Muscle of arm (tissue), 14 donors: ENCODE data around the gene PPM1K. TPM values are rescaled to one million over a fixed set of nuclear protein-coding genes. Genes with fewer than 3 reads are reported as not detected.
"Not testable (repeated sequence)": the region's sequence is repeated elsewhere in the genome, so short reads cannot be mapped to it uniquely, and the experiment has no call there.

Experiments used
- DNase-seq: peaks from one replicate; pipeline ENCODE4 v3.0.0-alpha.2; 2013
- long read RNA-seq, 11 donors: transcript quantifications; one replicate each; lab custom pipeline, GENCODE V29; 2026
- polyA plus RNA-seq, 12 donors: library from polyadenylated mRNA; unstranded; fragments of 120-200 nt; gene quantifications; one replicate each; pipeline ENCODE4 v1.2.1, GENCODE V29; 2013; ENCODE audit not compliant: insufficient read length in 12 of 12

PPM1K gene
- polyA plus RNA-seq, result 10 to 100 TPM; 13.1 to 64.0 (median 19.1) TPM
- long read RNA-seq, donor 1, full-length matches to known transcripts, result 2 of 2 reads
- long read RNA-seq, donor 1, partial matches to known transcripts, result 0 of 2 reads
- long read RNA-seq, donor 1, other reads (novel, unspliced or antisense), result 0 of 2 reads
- long read RNA-seq, donor 2, full-length matches to known transcripts, result 1 of 1 reads
- long read RNA-seq, donor 2, partial matches to known transcripts, result 0 of 1 reads
- long read RNA-seq, donor 2, other reads (novel, unspliced or antisense), result 0 of 1 reads
- long read RNA-seq, donor 3, full-length matches to known transcripts, result 2 of 2 reads
- long read RNA-seq, donor 3, partial matches to known transcripts, result 0 of 2 reads
- long read RNA-seq, donor 3, other reads (novel, unspliced or antisense), result 0 of 2 reads
- long read RNA-seq, donor 4, result 0 reads
- long read RNA-seq, donor 5, full-length matches to known transcripts, result 4 of 4 reads
- long read RNA-seq, donor 5, partial matches to known transcripts, result 0 of 4 reads
- long read RNA-seq, donor 5, other reads (novel, unspliced or antisense), result 0 of 4 reads
- long read RNA-seq, donor 6, full-length matches to known transcripts, result 2 of 2 reads
- long read RNA-seq, donor 6, partial matches to known transcripts, result 0 of 2 reads
- long read RNA-seq, donor 6, other reads (novel, unspliced or antisense), result 0 of 2 reads
- long read RNA-seq, donor 7, result 0 reads
- long read RNA-seq, donor 8, full-length matches to known transcripts, result 2 of 2 reads
- long read RNA-seq, donor 8, partial matches to known transcripts, result 0 of 2 reads
- long read RNA-seq, donor 8, other reads (novel, unspliced or antisense), result 0 of 2 reads
- long read RNA-seq, donor 9, result 0 reads
- long read RNA-seq, donor 10, full-length matches to known transcripts, result 3 of 3 reads
- long read RNA-seq, donor 10, partial matches to known transcripts, result 0 of 3 reads
- long read RNA-seq, donor 10, other reads (novel, unspliced or antisense), result 0 of 3 reads
- long read RNA-seq, donor 11, full-length matches to known transcripts, result 2 of 16 reads
- long read RNA-seq, donor 11, partial matches to known transcripts, result 14 of 16 reads
- long read RNA-seq, donor 11, other reads (novel, unspliced or antisense), result 0 of 16 reads

- peak; percentile 98 for DNase-seq
Measured at GRCh38 chr4:88284439-88285234, at the start of gene PPM1K. Gene PPM1K (minus strand): TSS chr4:88284561. CDS start chr4:88278583, 5,978 bp downstream.

- no peak for DNase-seq
Measured at GRCh38 chr4:88333741-88334405, 49.5 kb upstream of the PPM1K start.

- no peak for DNase-seq
Measured at GRCh38 chr4:88327665-88328064, 43.3 kb upstream of the PPM1K start.

- peak; percentile 7 for DNase-seq
Measured at GRCh38 chr4:88320780-88321373, 36.5 kb upstream of the PPM1K start.

- no peak for DNase-seq
Measured at GRCh38 chr4:88320224-88320779, 35.9 kb upstream of the PPM1K start.

GRCh38 chr4:88318751-88319350, 34.5 kb upstream of the PPM1K start:
- DNase-seq, result no peak

- DNase-seq, result no peak
Measured at GRCh38 chr4:88315460-88316017, 31.2 kb upstream of the PPM1K start.

GRCh38 chr4:88313088-88313624, 28.8 kb upstream of the PPM1K start:
- not testable (repeated sequence) for DNase-seq

- no peak for DNase-seq
Measured at GRCh38 chr4:88308587-88308986, 24.2 kb upstream of the PPM1K start.

- DNase-seq, result no peak
Measured at GRCh38 chr4:88297725-88298454, 13.5 kb upstream of the PPM1K start.

GRCh38 chr4:88297212-88297516, 12.8 kb upstream of the PPM1K start:
- DNase-seq, result no peak

- DNase-seq, result no peak
Measured at GRCh38 chr4:88296413-88297211, 12.3 kb upstream of the PPM1K start.

- DNase-seq, result no peak
Measured at GRCh38 chr4:88295656-88296055, 11.3 kb upstream of the PPM1K start.

GRCh38 chr4:88291003-88291402, 6.6 kb upstream of the PPM1K start:
- peak; percentile 25 for DNase-seq

- no peak for DNase-seq
Measured at GRCh38 chr4:88286897-88287296, 2.5 kb upstream of the PPM1K start.

GRCh38 chr4:88285235-88285653, 883 bp upstream of the PPM1K start:
- no peak for DNase-seq

- DNase-seq, result peak; percentile 66
Measured at GRCh38 chr4:88283661-88284438, 511 bp downstream of the PPM1K start.
